GM19025 (cell line): ENCODE measurements around the gene VEPH1.

Source experiments
- ATAC-seq: cut with Tn5 transposase; IDR thresholded peaks from one replicate; pipeline ENCODE4 v1.9.1; 2021; ENCODE audit warnings: mild to moderate bottlenecking, low read depth, moderate library complexity; ENCODE audit not compliant: unreplicated experiment

VEPH1 gene

GRCh38 chr3:157233923-157234322, 269.3 kb downstream of the VEPH1 start:
- ATAC-seq = no peak

GRCh38 chr3:157232141-157232540, 271.1 kb downstream of the VEPH1 start:
- no peak for ATAC-seq

- ATAC-seq = no peak
These were observed 272.1 kb downstream of the VEPH1 start for GRCh38 chr3:157231071-157231470.

- no peak for ATAC-seq
These were observed 276.9 kb downstream of the VEPH1 start for GRCh38 chr3:157226173-157226847.

DNA sequence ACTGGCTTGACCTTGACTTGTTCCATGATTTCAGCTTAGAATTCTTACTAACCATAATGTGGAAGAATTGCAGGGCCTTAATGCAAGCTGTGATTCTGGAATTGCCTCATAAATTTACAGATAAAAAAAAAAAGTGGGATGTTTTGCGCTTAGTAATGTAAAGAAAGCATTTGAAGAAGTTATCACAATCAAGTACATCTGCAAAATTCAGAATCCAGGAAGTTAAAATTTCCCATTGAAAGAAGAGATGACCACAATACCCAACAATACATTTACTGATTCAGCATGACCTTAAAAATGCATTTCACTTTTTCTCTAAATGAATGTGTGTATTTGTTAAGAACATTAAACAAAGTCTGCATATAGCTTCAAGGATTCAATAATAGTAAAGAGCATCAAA, 278.2 kb downstream of the VEPH1 start:
- ATAC-seq = no peak

DNA sequence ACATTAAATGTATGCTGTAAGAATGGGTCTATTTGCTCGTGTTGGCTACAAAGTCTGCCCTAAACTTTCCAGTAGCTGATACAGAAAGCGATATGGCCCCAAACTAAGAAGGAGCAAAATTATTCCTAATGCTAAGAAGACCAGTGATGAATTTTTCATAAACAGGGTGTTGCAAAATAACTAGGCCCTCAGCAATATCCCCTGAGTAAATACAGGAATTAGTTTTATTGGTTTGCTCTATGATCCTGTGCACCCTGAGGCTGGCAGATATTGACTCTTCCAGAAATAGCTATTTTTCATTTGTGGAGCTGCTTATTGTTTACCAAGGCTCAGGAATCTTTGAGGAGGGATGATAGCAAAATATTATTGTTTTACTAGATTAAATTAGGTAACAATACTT, 282.3 kb downstream of the VEPH1 start:
- ATAC-seq = no peak

DNA sequence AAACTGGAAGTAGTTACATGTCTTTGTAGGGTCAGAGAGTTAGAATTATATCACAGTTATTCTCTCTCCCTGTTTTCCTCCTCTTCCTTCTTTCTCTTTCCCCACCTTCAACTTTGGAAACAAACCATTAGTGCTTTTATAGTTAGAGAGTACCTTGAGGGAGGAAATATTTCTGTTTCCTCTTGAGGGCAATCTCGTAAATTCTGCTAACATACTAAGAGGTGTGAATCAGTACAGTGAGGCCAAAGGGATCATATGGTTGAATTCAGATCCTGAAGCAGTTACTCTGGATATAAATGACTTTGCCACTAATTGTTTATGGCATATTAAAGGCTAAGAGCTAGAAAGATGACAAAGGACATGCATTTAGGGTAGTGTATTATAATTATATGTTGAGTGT, 283.0 kb downstream of the VEPH1 start:
- no peak for ATAC-seq

GRCh38 chr3:157219215-157219614, 284.0 kb downstream of the VEPH1 start:
- ATAC-seq = no peak
